Psoas muscle (tissue), 8 donors: ENCODE data around the gene METTL3. TPM values are rescaled to one million over a fixed set of nuclear protein-coding genes. Genes with fewer than 3 reads are reported as not detected.

ENCODE experiments used
- ATAC-seq, 4 donors: fragments of 200-7000 bp; cut with Tn5 transposase; one replicate each; pipeline ENCODE4 v1.9.1; 2020; ENCODE audit warnings: moderate library complexity in 3 of 4, mild to moderate bottlenecking in 2 of 4
- DNase-seq, 2 donors: peaks; one replicate each; pipeline ENCODE4 v3.0.0-alpha.2; 2020
- H3K27ac ChIP-seq: fragments of 200-600 bp; one replicate; pipeline ENCODE4 v1.8.0; 2022
- H3K27me3 ChIP-seq, 3 donors: fragments of 200-600 bp in 1 of 3; one replicate each; pipeline versions ENCODE4 v1.6.1 to v1.8.0; 2013 to 2022; ENCODE audit warnings: low read length in 2 of 3, mild to moderate bottlenecking in 2 of 3, moderate library complexity in 1 of 3; ENCODE audit not compliant: insufficient read depth in 3 of 3
- H3K36me3 ChIP-seq, 2 donors: fragments of 200-600 bp in 1 of 2; one replicate each; pipeline versions ENCODE4 v1.6.1 to v1.8.0; 2013 to 2022; ENCODE audit warnings: low read depth in 1 of 2, mild to moderate bottlenecking in 1 of 2, moderate library complexity in 1 of 2; ENCODE audit not compliant: insufficient read depth in 1 of 2
- H3K4me1 ChIP-seq: fragments of 200-600 bp; one replicate; pipeline ENCODE4 v1.8.0; 2022
- H3K4me3 ChIP-seq: fragments of 200-600 bp; one replicate; pipeline ENCODE4 v1.8.0; 2022; ENCODE audit warnings: mild to moderate bottlenecking
- H3K9me3 ChIP-seq: fragments of 200-600 bp; one replicate; pipeline ENCODE4 v1.8.0; 2022
- CTCF ChIP-seq: fragments of 200-600 bp; IDR thresholded peaks from one replicate; pipeline ENCODE4 v1.8.0; 2022; ENCODE audit warnings: antibody characterized with exemption
- WGBS, 3 donors: extraction: QIAGEN DNeasy Blood & Tissue Kit; methylation state at CpG; one replicate each; pipeline versions ENCODE4 v1.1.6 to v1.1.7; 2013; 5-methylcytosine and 5-hydroxymethylcytosine counted together
- intact Hi-C, 2 donors: fragments of 100-400 bp; cut with DNase I; formaldehyde crosslinking; loops; one replicate each; pipeline versions ENCODE4 v1.11.0 to v1.14.2; 2022
- polyA plus RNA-seq, 3 donors: library from polyadenylated mRNA; stranded (reverse); fragments of 200-250 nt; gene quantifications; one replicate each; pipeline ENCODE4 v1.2.3, GENCODE V29; 2013
- total RNA-seq, 4 donors: library from RNA; stranded (reverse); fragmentation: NEBNext Ultra II Directional in 2 of 4; extraction: Animal tissue kit (Norgen Biotek cat#: 25700) in 2 of 4; gene quantifications; one replicate each; pipeline versions ENCODE4 v1.2.1 to v1.2.4, GENCODE V29; 2021 to 2023
- donor health status: healthy with polysubstance abuse.
- donor health status: DM: no; HTN: no; CAD: no; lungs with moderate emphysema.
- donor health status: Bipolar disorder and iron deficiency.
- donor health status: healthy.
- donor health status: DM: yes; HTN: yes; CAD: no.
- donor health status: DM: no; HTN: no; CAD: no.
- donor health status: DM: no; HTN: no; CAD: no.
- donor health status: DM: yes; HTN: yes; CAD: no.

Gene METTL3
- total and polyA plus RNA-seq, 7 donors: 17.5 to 43.9 (median 22.0) TPM

GRCh38 chr14:21455912-21456667 lies 55.0 kb downstream of the METTL3 start, which contains the start of gene CHD8:
CHD8 (minus strand) TSS chr14:21456123; CDS start chr14:21431643, 24,480 bp downstream.
- intact Hi-C loops: loop anchor here (1.0 to 2.0 kb wide), 2 partner anchors 19 to 20 kb away; partner anchors contain the start of gene RAB2B (in 1 of the 2)
- 0 to 1% (median 0%) methylated on average over 36 of the region's 36 CpGs for WGBS, 3 donors
- ATAC-seq: peak; percentile 99 to 100 (median 100)

GRCh38 chr14:21455592-21455911 lies 55.6 kb downstream of the METTL3 start:
- no peak for DNase-seq
- ATAC-seq: peak in 2 of 4 donors; percentile 39 to 47
- Histone ChIP-seq H3K36me3 (peaks cover 3 to 20% of the 10 kb centered on the region in 2 donors), H3K9me3 (no peaks in the 10 kb centered on the region), H3K27ac (peak overlapping the region; percentile 97), H3K4me3 (peak overlapping the region; percentile 95), H3K27me3 (no peaks in the 10 kb centered on the region), H3K4me1 (peaks cover 17% of the 10 kb centered on the region)
- TF ChIP-seq CTCF: no peak
- intact Hi-C loops: loop anchor here (2.0 kb wide), 1 partner anchor 19 kb away; no protein-coding TSS in a partner anchor
- whole genome bisulfite sequencing, 3 donors: 0 to 1% (median 0%) methylated on average over 17 of the region's 17 CpGs

More at GRCh38 chr14:21455912-21456667, 55.0 kb downstream of the METTL3 start, which contains the start of gene CHD8:
- peaks cover 5 to 25% of the 10 kb centered on the region in 2 donors for H3K36me3 ChIP-seq
- H3K4me1 ChIP-seq: peaks cover 17% of the 10 kb centered on the region
- H3K27ac ChIP-seq: peak within 1 kb of the TSS; percentile 97
- TF ChIP-seq CTCF: peak; percentile 61
- peak; percentile 100 for DNase-seq
- H3K9me3 ChIP-seq: no peaks in the 10 kb centered on the region
- peak within 1 kb of the TSS; percentile 95 for H3K4me3 ChIP-seq
- H3K27me3 ChIP-seq: no peaks in the 10 kb centered on the region

GRCh38 chr14:21454843-21455544 lies 56.1 kb downstream of the METTL3 start:
- Histone ChIP-seq H3K4me3 (peak overlapping the region; percentile 95), H3K27ac (peak overlapping the region; percentile 97), H3K4me1 (peaks cover 17% of the 10 kb centered on the region), H3K27me3 (no peaks in the 10 kb centered on the region), H3K36me3 (peaks cover 3 to 15% of the 10 kb centered on the region in 2 donors), H3K9me3 (no peaks in the 10 kb centered on the region)
- 31 to 32% (median 32%) methylated on average over 15 of the region's 15 CpGs for WGBS, 3 donors
- intact Hi-C loops: loop anchor here (2.0 kb wide), 1 partner anchor 18 kb away; no protein-coding TSS in a partner anchor
- TF ChIP-seq CTCF: no peak
- ATAC-seq: no peak
- no peak for DNase-seq

GRCh38 chr14:21449899-21450216 lies 61.3 kb downstream of the METTL3 start:
- no peak overlapping the region for H3K4me3 ChIP-seq
- no peaks in the 10 kb centered on the region for H3K36me3 ChIP-seq
- no peaks in the 10 kb centered on the region for H3K9me3 ChIP-seq
- no peak for TF ChIP-seq CTCF
- H3K27me3 ChIP-seq: no peaks in the 10 kb centered on the region
- no peak overlapping the region for H3K27ac ChIP-seq
- peaks cover 14% of the 10 kb centered on the region for H3K4me1 ChIP-seq
- ATAC-seq: no peak
- WGBS, 3 donors: 91 to 95% (median 93%) methylated on average over 1 of the region's 1 CpG
- DNase-seq: no peak
- intact Hi-C loops: no loop called here

Other genes starting within 250 kb of the METTL3 start
- 100 to 1,000 TPM; 217 to 310 (median 245) TPM for gene HNRNPC, start 241.9 kb downstream of the METTL3 start, total RNA-seq
- 100 to 1,000 TPM; 215 to 290 (median 282) TPM for gene HNRNPC, start 241.9 kb downstream of the METTL3 start, polyA plus RNA-seq
- gene RPGRIP1, start 231.3 kb downstream of the METTL3 start, total RNA-seq: not detected
- under 1 TPM in 2 of 3 donors, not detected in 1; 0.04 to 0.15 TPM for gene RPGRIP1, start 231.3 kb downstream of the METTL3 start, polyA plus RNA-seq
- 10 to 100 TPM; 23.6 to 29.2 (median 26.8) TPM for gene SUPT16H, start 127.3 kb downstream of the METTL3 start, total RNA-seq
- gene SUPT16H, start 127.3 kb downstream of the METTL3 start, polyA plus RNA-seq: 10 to 100 TPM; 24.8 to 42.0 (median 32.2) TPM
- gene CHD8, start 55.2 kb downstream of the METTL3 start, total RNA-seq: 10 to 100 TPM; 27.1 to 40.1 (median 36.1) TPM
- gene CHD8, start 55.2 kb downstream of the METTL3 start, polyA plus RNA-seq: 10 to 100 TPM; 11.5 to 23.6 (median 18.2) TPM
- 10 to 100 TPM in 1 of 4 donors, 1 to 10 TPM in 3; 5.7 to 11.1 (median 7.4) TPM for gene RAB2B, start 34.4 kb downstream of the METTL3 start, total RNA-seq
- gene RAB2B, start 34.4 kb downstream of the METTL3 start, polyA plus RNA-seq: 1 to 10 TPM; 3.6 to 7.9 (median 5.1) TPM
- gene TOX4, start 34.1 kb downstream of the METTL3 start, total RNA-seq: 100 to 1,000 TPM in 3 of 4 donors, 10 to 100 TPM in 1; 98.8 to 146 (median 117) TPM
- gene TOX4, start 34.1 kb downstream of the METTL3 start, polyA plus RNA-seq: 10 to 100 TPM; 37.0 to 86.6 (median 57.4) TPM
- gene SALL2, start 15.0 kb upstream of the METTL3 start, total RNA-seq: 1 to 10 TPM in 3 of 4 donors, under 1 TPM in 1; 0.87 to 3.8 (median 1.7) TPM
- gene SALL2, start 15.0 kb upstream of the METTL3 start, polyA plus RNA-seq: under 1 TPM; 0.33 to 0.93 (median 0.62) TPM
- gene OR10G3, start 68.7 kb upstream of the METTL3 start, total RNA-seq: not detected
- gene OR10G3, start 68.7 kb upstream of the METTL3 start, polyA plus RNA-seq: not detected
- not detected for gene OR10G2, start 123.6 kb upstream of the METTL3 start, total RNA-seq
- gene OR10G2, start 123.6 kb upstream of the METTL3 start, polyA plus RNA-seq: not detected
- not detected for gene OR4E2, start 142.5 kb upstream of the METTL3 start, total RNA-seq
- gene OR4E2, start 142.5 kb upstream of the METTL3 start, polyA plus RNA-seq: not detected
- not detected for gene OR4E1, start 162.5 kb upstream of the METTL3 start, total RNA-seq
- not detected for gene OR4E1, start 162.5 kb upstream of the METTL3 start, polyA plus RNA-seq